Endothelial cell of umbilical vein (primary cell): ENCODE measurements around the gene CAMK2B. TPM values are rescaled to one million over a fixed set of nuclear protein-coding genes. Genes with fewer than 3 reads are reported as not detected.

Source experiments
- BruUV-seq: library from RNA; stranded (reverse); fragments of 400-500 nt; replicated peaks from 2 replicates; lab custom pipeline; 2021; lab: Mats Ljungman, UMichigan
- CTCF ChIA-PET: fragments of 300-600, 350-600 bp; sonication (Branson Sonifier 250); formaldehyde crosslinking; loops from one replicate; lab custom pipeline; 2021; ENCODE audit warnings: antibody characterized with exemption, inconsistent platforms; lab: Charles Lee
- POLR2A ChIA-PET: fragments of 300-600, 350-600 bp; sonication (Branson Sonifier 250); formaldehyde crosslinking; loops from one replicate; lab custom pipeline; 2021; ENCODE audit warnings: antibody characterized with exemption, inconsistent platforms; lab: Charles Lee
- DNase-seq: peaks from one replicate; pipeline ENCODE4 v3.0.0-alpha.2; 2011; ENCODE audit warnings: low read depth, low spot score
- FAIRE-seq: peaks from 2 replicates; lab custom pipeline; 2011; peaks lifted over from hg19 to GRCh38; lab: Jason Lieb, UNC
- H2AFZ ChIP-seq: 2 replicates; pipeline ENCODE4 v1.6.0; 2012; ENCODE audit warnings: low read depth, low read length, control low read depth, inconsistent platforms
- H3K27ac ChIP-seq: 2 replicates; pipeline ENCODE4 v1.5.1; 2011; ENCODE audit warnings: low read depth, mild to moderate bottlenecking, control low read depth, low read length, moderate library complexity; ENCODE audit not compliant: insufficient read depth
- H3K27me3 ChIP-seq, 2 experiments: 2 replicates each; pipeline versions ENCODE4 v1.6.0 to v1.6.1; 2011; ENCODE audit warnings: low read length in 2 of 2, mixed read lengths in 1 of 2; ENCODE audit not compliant: control insufficient read depth in 2 of 2, insufficient read depth in 2 of 2
- H3K36me3 ChIP-seq, 2 experiments: 2 replicates in 1 of 2; 3 replicates in 1 of 2; pipeline ENCODE4 v1.5.1; 2011; ENCODE audit warnings: low read length in 2 of 2, mild to moderate bottlenecking in 1 of 2, moderate library complexity in 1 of 2; ENCODE audit not compliant: control insufficient read depth in 2 of 2, insufficient read depth in 2 of 2; ENCODE audit errors: extremely low read depth in 1 of 2
- H3K4me1 ChIP-seq: 3 replicates; pipeline ENCODE4 v1.5.1; 2011; ENCODE audit warnings: mild to moderate bottlenecking, low read length; ENCODE audit not compliant: control insufficient read depth, insufficient read depth; ENCODE audit errors: extremely low read depth
- H3K4me2 ChIP-seq: 2 replicates; pipeline ENCODE4 v1.6.1; 2011; ENCODE audit warnings: low read length, control low read depth, mixed read lengths; ENCODE audit not compliant: insufficient read depth
- H3K4me3 ChIP-seq, 3 experiments: fragments of 200-600 bp in 1 of 3; sonication (generic), shearing (Covaris generic) in 1 of 3; replicated peaks in 1 of 3; 2 replicates each; pipeline ENCODE4 v1.5.1; 2011 to 2016; ENCODE audit warnings: control low read depth in 3 of 3, low read length in 3 of 3, mild to moderate bottlenecking in 2 of 3, inconsistent platforms in 1 of 3, low read depth in 1 of 3, moderate library complexity in 1 of 3; ENCODE audit not compliant: insufficient read depth in 1 of 3
- H3K79me2 ChIP-seq: 2 replicates; pipeline ENCODE4 v1.6.0; 2012; ENCODE audit warnings: low read length, inconsistent platforms; ENCODE audit not compliant: control insufficient read depth, insufficient read depth
- H3K9ac ChIP-seq: replicated peaks from 2 replicates; pipeline ENCODE3; 2011; ENCODE audit warnings: low read length, control low read depth; ENCODE audit not compliant: insufficient read depth; ENCODE audit errors: extremely low read depth
- H3K9me1 ChIP-seq: replicated peaks from 3 replicates; pipeline ENCODE4 v1.6.0; 2011; ENCODE audit warnings: mild to moderate bottlenecking, low read length; ENCODE audit not compliant: control insufficient read depth, insufficient read depth; ENCODE audit errors: extremely low read depth
- H3K9me3 ChIP-seq: replicated peaks from 2 replicates; pipeline ENCODE4 v1.5.1; 2012; ENCODE audit warnings: low read length, inconsistent platforms; ENCODE audit not compliant: control insufficient read depth, insufficient read depth
- H4K20me1 ChIP-seq: replicated peaks from 2 replicates; pipeline ENCODE3; 2011; ENCODE audit warnings: mild to moderate bottlenecking, low read length; ENCODE audit not compliant: control insufficient read depth, insufficient read depth; ENCODE audit errors: extremely low read depth
- EZH2 ChIP-seq: IDR thresholded peaks from 2 replicates; pipeline ENCODE4 v1.6.1; 2012; ENCODE audit warnings: borderline replicate concordance, low read depth, mild to moderate bottlenecking, moderate library complexity, low read length, inconsistent platforms; ENCODE audit not compliant: severe bottlenecking
- FOS ChIP-seq: IDR thresholded peaks from 2 replicates; pipeline ENCODE4 v1.6.1; 2011; ENCODE audit warnings: mild to moderate bottlenecking, low read length, moderate library complexity, borderline replicate concordance; ENCODE audit not compliant: insufficient read depth
- GATA2 ChIP-seq: IDR thresholded peaks from 2 replicates; pipeline ENCODE4 v1.7.0; 2011; ENCODE audit warnings: low read depth, mild to moderate bottlenecking, moderate library complexity, mixed read lengths, low read length; ENCODE audit not compliant: insufficient read length, insufficient read depth
- JUN ChIP-seq: IDR thresholded peaks from 2 replicates; pipeline ENCODE4 v1.6.1; 2011; ENCODE audit warnings: borderline replicate concordance, low read depth; ENCODE audit not compliant: insufficient read length, insufficient read depth
- MYC ChIP-seq: IDR thresholded peaks from one replicate; pipeline ENCODE4 v1.6.1; 2011; ENCODE audit warnings: mild to moderate bottlenecking, low read depth, low read length
- POLR2A ChIP-seq: IDR thresholded peaks from 2 replicates; pipeline ENCODE4 v1.6.1; 2012; ENCODE audit warnings: low read depth, mild to moderate bottlenecking, control low read depth, low read length
- POLR2AphosphoS5 ChIP-seq: IDR thresholded peaks from 2 replicates; pipeline ENCODE4 v1.6.1; 2012; ENCODE audit warnings: low read depth, mild to moderate bottlenecking, control low read depth, low read length, moderate library complexity; ENCODE audit not compliant: insufficient read depth
- dilution Hi-C: fragments of 300-500 bp; cut with MboI; formaldehyde crosslinking; loops from one replicate; pipeline ENCODE4 v1.15.0; 2019; ENCODE audit warnings: low sequenced_read_pairs; ENCODE audit not compliant: extremely low pct_ligation_motif_present
- intact Hi-C: fragments of 100-400 bp; cut with micrococcal nuclease; formaldehyde crosslinking; loops from one replicate; pipeline ENCODE4 v1.10.0; 2022
- polyA plus RNA-seq, 4 experiments: library from polyadenylated mRNA; depleted of rRNA in 3 of 4; stranded (reverse) in 3 of 4; unstranded in 1 of 4; fragments of >200 nt; gene quantifications; 2 replicates each; pipeline versions ENCODE4 v1.2.1 to v1.2.3, GENCODE V29; 2011 to 2012; ENCODE audit warnings: missing spikeins in 1 of 4
- total RNA-seq: library from RNA; stranded (reverse); gene quantifications from 2 replicates; pipeline ENCODE4 v1.2.3, GENCODE V29; 2021
- TF ChIP-seq, protein P1 (sequence below): IDR thresholded peaks from 2 replicates; pipeline ENCODE4 v1.6.1; 2011; ENCODE audit not compliant: insufficient read depth, insufficient read length
- TF ChIP-seq, protein P2 (sequence below), 2 donors: IDR thresholded peaks; 1 replicate in 1 of 2; 2 replicates in 1 of 2; pipeline ENCODE4 v1.5.1; 2011; ENCODE audit warnings: low read length in 2 of 2, mild to moderate bottlenecking in 2 of 2, moderate library complexity in 2 of 2, control low read depth in 1 of 2, inconsistent platforms in 1 of 2, low read depth in 1 of 2; ENCODE audit not compliant: insufficient read depth in 1 of 2; ENCODE audit errors: extremely low read depth in 1 of 2

The CAMK2B gene
- total and polyA plus RNA-seq, 2 donors (not counting 3 experiments of a cell fraction or from before 2014, with no cell fraction given) = 0.57 to 1.6 TPM

GRCh38 chr7:44239361-44239760 lies 86.0 kb downstream of the CAMK2B start:
- Histone ChIP-seq H3K27ac (no peak overlapping the region), H3K9me3 (no peaks in the 10 kb centered on the region), H3K4me1 (no peaks in the 10 kb centered on the region), H2AFZ (no peak overlapping the region), H3K4me3 (no peak overlapping the region), H3K36me3 (no peaks in the 10 kb centered on the region), H3K79me2 (no peaks in the 10 kb centered on the region), H4K20me1 (no peaks in the 10 kb centered on the region), H3K9ac (no peak overlapping the region), H3K4me2 (no peak overlapping the region), H3K27me3 (no peaks in the 10 kb centered on the region), H3K9me1 (no peaks in the 10 kb centered on the region)
- intact Hi-C loops = no loop called here
- TF ChIP-seq FOS (no peak), MYC (no peak), EZH2 (no peak), JUN (no peak), GATA2 (no peak), POLR2AphosphoS5 (no peak), POLR2A (no peak)
- TF ChIP-seq, protein P1, sequence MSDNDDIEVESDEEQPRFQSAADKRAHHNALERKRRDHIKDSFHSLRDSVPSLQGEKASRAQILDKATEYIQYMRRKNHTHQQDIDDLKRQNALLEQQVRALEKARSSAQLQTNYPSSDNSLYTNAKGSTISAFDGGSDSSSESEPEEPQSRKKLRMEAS = no peak
- TF ChIP-seq, protein P2, sequence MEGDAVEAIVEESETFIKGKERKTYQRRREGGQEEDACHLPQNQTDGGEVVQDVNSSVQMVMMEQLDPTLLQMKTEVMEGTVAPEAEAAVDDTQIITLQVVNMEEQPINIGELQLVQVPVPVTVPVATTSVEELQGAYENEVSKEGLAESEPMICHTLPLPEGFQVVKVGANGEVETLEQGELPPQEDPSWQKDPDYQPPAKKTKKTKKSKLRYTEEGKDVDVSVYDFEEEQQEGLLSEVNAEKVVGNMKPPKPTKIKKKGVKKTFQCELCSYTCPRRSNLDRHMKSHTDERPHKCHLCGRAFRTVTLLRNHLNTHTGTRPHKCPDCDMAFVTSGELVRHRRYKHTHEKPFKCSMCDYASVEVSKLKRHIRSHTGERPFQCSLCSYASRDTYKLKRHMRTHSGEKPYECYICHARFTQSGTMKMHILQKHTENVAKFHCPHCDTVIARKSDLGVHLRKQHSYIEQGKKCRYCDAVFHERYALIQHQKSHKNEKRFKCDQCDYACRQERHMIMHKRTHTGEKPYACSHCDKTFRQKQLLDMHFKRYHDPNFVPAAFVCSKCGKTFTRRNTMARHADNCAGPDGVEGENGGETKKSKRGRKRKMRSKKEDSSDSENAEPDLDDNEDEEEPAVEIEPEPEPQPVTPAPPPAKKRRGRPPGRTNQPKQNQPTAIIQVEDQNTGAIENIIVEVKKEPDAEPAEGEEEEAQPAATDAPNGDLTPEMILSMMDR (IDR thresholded peaks at IDR 0.05; ENCODE audit: extremely low read depth in 1 of 2, insufficient read depth in 1 of 2, low read depth in 1 of 2, low read length in 2 of 2) = no peak
- FAIRE-seq (no peak), DNase-seq (no peak)
- dilution Hi-C loops = no loop called here
- ChIA-PET CTCF (interaction anchor here (3.3 kb wide), 1 partner anchor 326 kb away, joined by 46 read pairs; no protein-coding TSS in a partner anchor), POLR2A (no interaction called here)
- no TSS peak for BruUV-seq
